HEK293T (cell line): ENCODE measurements around the gene ZMYM1.
"Not testable (repeated sequence)": the region's sequence is repeated elsewhere in the genome, so short reads cannot be mapped to it uniquely, and the experiment has no call there.

Source experiments
- CTCF ChIA-PET: fragments of 350-600 bp; formaldehyde crosslinking; extraction: SDS; loops from one replicate; lab custom pipeline; 2021; ENCODE audit warnings: antibody characterized with exemption, inconsistent platforms; lab: Yijun Ruan, JAX
- POLR2A ChIA-PET: fragments of 350-600 bp; formaldehyde crosslinking; extraction: SDS; loops from one replicate; lab custom pipeline; 2020; ENCODE audit warnings: antibody characterized with exemption, inconsistent platforms; lab: Yijun Ruan, JAX
- DNase-seq: peaks from one replicate; pipeline ENCODE4 v3.0.0; 2012; ENCODE audit warnings: mixed read lengths; ENCODE audit errors: extremely low spot score
- ARNT ChIP-seq: fragments of 450-650 bp; IDR thresholded peaks from 2 replicates; pipeline ENCODE4 v1.6.1; 2017; ENCODE audit warnings: mild to moderate bottlenecking
- BHLHE40 ChIP-seq: fragments of 450-650 bp; IDR thresholded peaks from 2 replicates; pipeline ENCODE4 v1.6.1; 2016; ENCODE audit warnings: mild to moderate bottlenecking, moderate library complexity, borderline replicate concordance
- CTBP1 ChIP-seq: fragments of 450-650 bp; IDR thresholded peaks from 2 replicates; pipeline ENCODE4 v1.6.1; 2016; ENCODE audit warnings: borderline replicate concordance
- ELF4 ChIP-seq: fragments of 450-650 bp; IDR thresholded peaks from 2 replicates; pipeline ENCODE4 v1.6.1; 2017; ENCODE audit warnings: antibody characterized with exemption
- FOXA1 ChIP-seq: fragments of 450-650 bp; IDR thresholded peaks from 2 replicates; pipeline ENCODE4 v1.6.1; 2016; ENCODE audit warnings: mild to moderate bottlenecking
- FOXK2 ChIP-seq: fragments of 450-650 bp; IDR thresholded peaks from 2 replicates; pipeline ENCODE4 v1.6.1; 2016; ENCODE audit warnings: mild to moderate bottlenecking
- FOXM1 ChIP-seq: fragments of 450-650 bp; IDR thresholded peaks from 2 replicates; pipeline ENCODE4 v1.6.1; 2017; ENCODE audit warnings: mild to moderate bottlenecking, borderline replicate concordance
- HDGF ChIP-seq: fragments of 450-650 bp; IDR thresholded peaks from 2 replicates; pipeline ENCODE4 v1.6.1; 2017; ENCODE audit warnings: antibody characterized with exemption, borderline replicate concordance
- L3MBTL2 ChIP-seq: fragments of 450-650 bp; conservative IDR thresholded peaks from 2 replicates; pipeline ENCODE4 v1.6.1; 2016; ENCODE audit warnings: mild to moderate bottlenecking
- LEF1 ChIP-seq: fragments of 450-650 bp; IDR thresholded peaks from 2 replicates; pipeline ENCODE4 v1.6.1; 2017; ENCODE audit warnings: mild to moderate bottlenecking, borderline replicate concordance
- NFRKB ChIP-seq: fragments of 450-650 bp; IDR thresholded peaks from 2 replicates; pipeline ENCODE4 v1.6.1; 2016; ENCODE audit warnings: mild to moderate bottlenecking, moderate library complexity
- PKNOX1 ChIP-seq: fragments of 450-650 bp; IDR thresholded peaks from 2 replicates; pipeline ENCODE4 v1.6.1; 2016
- SP1 ChIP-seq: fragments of 450-650 bp; IDR thresholded peaks from 2 replicates; pipeline ENCODE4 v1.6.1; 2017
- SUZ12 ChIP-seq: fragments of 450-650 bp; IDR thresholded peaks from 2 replicates; pipeline ENCODE4 v1.6.1; 2016; ENCODE audit warnings: mild to moderate bottlenecking
- TARDBP ChIP-seq: fragments of 450-650 bp; IDR thresholded peaks from 2 replicates; pipeline ENCODE4 v1.6.1; 2016
- ZNF384 ChIP-seq: fragments of 450-650 bp; IDR thresholded peaks from 2 replicates; pipeline ENCODE4 v1.6.1; 2016

Gene ZMYM1

GRCh38 chr1:35058988-35059387 is 20.2 kb upstream of the ZMYM1 start:
- no peak for DNase-seq
- no peak for TF ChIP-seq TARDBP
- no peak for TF ChIP-seq SP1
- TF ChIP-seq BHLHE40: no peak
- no peak for TF ChIP-seq FOXK2
- TF ChIP-seq LEF1: no peak
- TF ChIP-seq L3MBTL2: no peak
- no peak for TF ChIP-seq SUZ12
- TF ChIP-seq ZNF384: no peak
- TF ChIP-seq ARNT: no peak
- POLR2A ChIA-PET: no interaction called here
- CTCF ChIA-PET: no interaction called here

GRCh38 chr1:35062518-35063196 is 16.5 kb upstream of the ZMYM1 start:
- CTCF ChIA-PET: no interaction called here
- POLR2A ChIA-PET: no interaction called here
- no peak for DNase-seq
- no peak for TF ChIP-seq FOXA1
- TF ChIP-seq PKNOX1: no peak
- TF ChIP-seq ZNF384: no peak
- no peak for TF ChIP-seq SP1
- no peak for TF ChIP-seq CTBP1
- no peak for TF ChIP-seq BHLHE40
- TF ChIP-seq LEF1: no peak
- no peak for TF ChIP-seq ELF4
- no peak for TF ChIP-seq L3MBTL2
- no peak for TF ChIP-seq FOXM1
- no peak for TF ChIP-seq ARNT
- no peak for TF ChIP-seq FOXK2
- no peak for TF ChIP-seq NFRKB
- no peak for TF ChIP-seq SUZ12
- TF ChIP-seq TARDBP: no peak
- no peak for TF ChIP-seq HDGF

- DNase-seq: no peak
- ChIA-PET CTCF (no interaction called here), POLR2A (no interaction called here)
- no peak for TF ChIP-seq CTBP1
- no peak for TF ChIP-seq ARNT
- TF ChIP-seq FOXA1: no peak
- TF ChIP-seq PKNOX1: no peak
- no peak for TF ChIP-seq FOXM1
- TF ChIP-seq NFRKB: no peak
- TF ChIP-seq LEF1: no peak
- TF ChIP-seq SUZ12: no peak
- no peak for TF ChIP-seq ELF4
- no peak for TF ChIP-seq L3MBTL2
- no peak for TF ChIP-seq BHLHE40
- TF ChIP-seq SP1: no peak
- TF ChIP-seq HDGF: no peak
- no peak for TF ChIP-seq TARDBP
- TF ChIP-seq ZNF384: no peak
These were observed 14.9 kb upstream of the ZMYM1 start for GRCh38 chr1:35064265-35064664.

- ChIA-PET POLR2A (no interaction called here), CTCF (no interaction called here)
- TF ChIP-seq LEF1 (no peak), BHLHE40 (no peak)
- DNase-seq: no peak
These were observed 9.4 kb upstream of the ZMYM1 start for GRCh38 chr1:35069746-35070145.

- no peak for TF ChIP-seq CTBP1
- DNase-seq: no peak
- CTCF ChIA-PET: interaction anchor here (0.6 kb wide), 1 partner anchor 642 kb away, joined by 3 read pairs; no protein-coding TSS in a partner anchor
- POLR2A ChIA-PET: no interaction called here
These were observed 5.8 kb upstream of the ZMYM1 start for GRCh38 chr1:35073265-35073811.

GRCh38 chr1:35076426-35076825 is 2.8 kb upstream of the ZMYM1 start:
- POLR2A ChIA-PET, CTCF ChIA-PET, DNase-seq: not testable (repeated sequence)

- ChIA-PET POLR2A (interaction anchor here (1.6 to 2.9 kb wide), 3 partner anchors 9 to 95 kb away, joined by 4 to 17 read pairs (median 6); partner anchors contain the start of gene TMEM35B), CTCF (interaction anchor here (0.6 kb wide), 1 partner anchor 412 kb away, joined by 5 read pairs; no protein-coding TSS in a partner anchor)
- DNase-seq: no peak
- no peak for TF ChIP-seq FOXA1
- TF ChIP-seq ZNF384: peak; percentile 43; the same call in 1 of the 2 replicates
These were observed 1.1 kb downstream of the ZMYM1 start for GRCh38 chr1:35080171-35080854.
